NCI-H2081 (cell line): ENCODE measurements around the gene FBXW10.
A peak's percentile ranks its signal among the peaks of the same experiment; 100 is the strongest.
"Not testable (repeated sequence)": the region's sequence is repeated elsewhere in the genome, so short reads cannot be mapped to it uniquely, and the experiment has no call there.

Source experiments
- DNase-seq, 2 experiments: peaks; one replicate each; lab custom pipeline; 2025; lab: John Stamatoyannopoulos, UW

The FBXW10 gene

GRCh38 chr17:18750242-18750641 is 6.4 kb downstream of the FBXW10 start:
- DNase-seq = not testable (repeated sequence)

GRCh38 chr17:18753829-18754409 is 10.1 kb downstream of the FBXW10 start:
- DNase-seq = not testable (repeated sequence)

GRCh38 chr17:18755969-18756368 is 12.1 kb downstream of the FBXW10 start:
- not testable (repeated sequence) for DNase-seq

- DNase-seq = not testable (repeated sequence)
Observed at GRCh38 chr17:18757368-18758044, 13.7 kb downstream of the FBXW10 start.

GRCh38 chr17:18758344-18758743 is 14.5 kb downstream of the FBXW10 start:
- DNase-seq = not testable (repeated sequence)

- not testable (repeated sequence) for DNase-seq
Observed at GRCh38 chr17:18760221-18760620, 16.4 kb downstream of the FBXW10 start.

GRCh38 chr17:18770572-18770971 is 26.7 kb downstream of the FBXW10 start:
- DNase-seq = not testable (repeated sequence)

GRCh38 chr17:18771066-18771465 is 27.2 kb downstream of the FBXW10 start:
- not testable (repeated sequence) for DNase-seq

GRCh38 chr17:18772471-18772870 is 28.6 kb downstream of the FBXW10 start:
- DNase-seq = no peak

- peak; percentile 90 to 91 for DNase-seq
Observed at GRCh38 chr17:18780991-18781718, 37.3 kb downstream of the FBXW10 start, which contains the start of gene TVP23B. TVP23B (plus strand) TSS chr17:18781183; CDS start chr17:18781294, 111 bp downstream.

GRCh38 chr17:18781805-18782204 is 38.0 kb downstream of the FBXW10 start:
- not testable (repeated sequence) for DNase-seq

GRCh38 chr17:18785933-18786332 is 42.1 kb downstream of the FBXW10 start:
- DNase-seq = not testable (repeated sequence)

- not testable (repeated sequence) for DNase-seq
Observed at GRCh38 chr17:18786890-18787289, 43.0 kb downstream of the FBXW10 start.

- not testable (repeated sequence) for DNase-seq
Observed at GRCh38 chr17:18791402-18791801, 47.5 kb downstream of the FBXW10 start.

GRCh38 chr17:18794841-18795240 is 51.0 kb downstream of the FBXW10 start:
- not testable (repeated sequence) for DNase-seq

GRCh38 chr17:18796887-18797286 is 53.0 kb downstream of the FBXW10 start:
- DNase-seq = not testable (repeated sequence)

GRCh38 chr17:18803458-18804245 is 59.8 kb downstream of the FBXW10 start:
- not testable (repeated sequence) for DNase-seq

- not testable (repeated sequence) for DNase-seq
Observed at GRCh38 chr17:18815924-18816323, 72.1 kb downstream of the FBXW10 start.

GRCh38 chr17:18816489-18817371 is 72.9 kb downstream of the FBXW10 start:
- DNase-seq = peak; percentile 15 to 60

- not testable (repeated sequence) for DNase-seq
Observed at GRCh38 chr17:18821430-18821829, 77.6 kb downstream of the FBXW10 start.

- DNase-seq = not testable (repeated sequence)
Observed at GRCh38 chr17:18827613-18828012, 83.8 kb downstream of the FBXW10 start.
